ENCODE data around the gene IRX3.

IRX3 gene

GRCh38 chr16:54290833-54291655 lies 4.5 kb upstream of the IRX3 start:
- no peak for DNase-seq (ENCODE audit: low read depth, low spot score)

GRCh38 chr16:54289945-54290832 lies 3.6 kb upstream of the IRX3 start:
- no peak for DNase-seq (ENCODE audit: low read depth, low spot score)

GRCh38 chr16:54289242-54289944 lies 2.8 kb upstream of the IRX3 start:
- no peak for DNase-seq (ENCODE audit: low read depth, low spot score)

- DNase-seq (ENCODE audit: low read depth, low spot score), result no peak
Observed at GRCh38 chr16:54288835-54289241, 2.3 kb upstream of the IRX3 start.

- no peak for DNase-seq (ENCODE audit: low read depth, low spot score)
Observed at GRCh38 chr16:54288030-54288834, 1.6 kb upstream of the IRX3 start.

GRCh38 chr16:54287131-54288029 lies 793 bp upstream of the IRX3 start:
- no peak for DNase-seq (ENCODE audit: low read depth, low spot score)

- no peak for DNase-seq (ENCODE audit: low read depth, low spot score)
Observed at GRCh38 chr16:54286090-54286365, 559 bp downstream of the IRX3 start.

GRCh38 chr16:54285414-54286089 lies 1.0 kb downstream of the IRX3 start:
- no peak for DNase-seq (ENCODE audit: low read depth, low spot score)

- DNase-seq (ENCODE audit: low read depth, low spot score), result no peak
Observed at GRCh38 chr16:54284931-54285413, 1.6 kb downstream of the IRX3 start.

GRCh38 chr16:54284319-54284930 lies 2.2 kb downstream of the IRX3 start:
- DNase-seq (ENCODE audit: low read depth, low spot score), result no peak

GRCh38 chr16:54283725-54284318 lies 2.8 kb downstream of the IRX3 start:
- no peak for DNase-seq (ENCODE audit: low read depth, low spot score)

GRCh38 chr16:54282928-54283724 lies 3.5 kb downstream of the IRX3 start:
- no peak for DNase-seq (ENCODE audit: low read depth, low spot score)

- no peak for DNase-seq (ENCODE audit: low read depth, low spot score)
Observed at GRCh38 chr16:54282202-54282927, 4.2 kb downstream of the IRX3 start.

GRCh38 chr16:54281535-54282201 lies 4.9 kb downstream of the IRX3 start:
- no peak for DNase-seq (ENCODE audit: low read depth, low spot score)

- no peak for DNase-seq (ENCODE audit: low read depth, low spot score)
Observed at GRCh38 chr16:54280751-54281150, 5.8 kb downstream of the IRX3 start.

GRCh38 chr16:54277845-54278703 lies 8.5 kb downstream of the IRX3 start:
- no peak for DNase-seq (ENCODE audit: low read depth, low spot score)

All from brain pericyte (primary cell).